ENCODE results near the gene HSD17B1.
A peak's percentile ranks its signal among the peaks of the same experiment; 100 is the strongest.

Gene HSD17B1

DNA sequence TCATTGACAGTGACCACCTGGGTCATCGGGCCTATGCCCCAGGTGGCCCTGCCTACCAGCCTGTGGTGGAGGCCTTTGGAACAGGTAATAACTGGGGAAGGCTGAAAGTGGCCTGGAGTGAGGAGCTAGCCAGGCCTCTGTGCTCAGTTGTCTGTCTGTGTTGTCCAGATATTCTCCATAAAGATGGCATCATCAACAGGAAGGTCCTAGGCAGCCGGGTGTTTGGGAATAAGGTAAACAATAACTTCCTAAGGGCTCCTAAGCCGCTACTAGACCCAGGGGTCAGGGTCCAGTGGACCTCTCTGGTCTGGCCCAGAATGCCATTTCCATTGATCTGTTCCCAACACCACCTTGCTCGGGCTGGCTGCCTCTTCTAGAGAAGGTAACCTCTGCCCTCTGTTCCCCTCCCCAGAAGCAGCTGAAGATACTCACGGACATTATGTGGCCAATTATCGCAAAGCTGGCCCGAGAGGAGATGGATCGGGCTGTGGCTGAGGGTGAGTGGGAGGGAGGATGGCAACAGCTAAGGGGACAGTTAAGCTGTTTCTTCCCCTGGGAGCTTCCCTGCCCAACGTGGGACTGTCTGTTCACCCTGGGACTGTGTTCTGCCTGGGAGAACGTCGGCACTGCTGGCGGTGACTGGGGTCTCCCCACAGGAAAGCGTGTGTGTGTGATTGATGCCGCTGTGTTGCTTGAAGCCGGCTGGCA is 12.2 kb downstream of the HSD17B1 start:
- peaks cover 70% of the 10 kb centered on the region for H3K36me3 Mint-ChIP-seq
- H3K4me1 Mint-ChIP-seq, result peaks cover 63% of the 10 kb centered on the region
- no peak for DNase-seq (ENCODE audit: low spot score in 2 of 2)
- no peaks in the 10 kb centered on the region for H3K9me3 Mint-ChIP-seq
- no peak for ATAC-seq
- peak overlapping the region; percentile 98 for H3K27ac Mint-ChIP-seq
- no peak overlapping the region for H3K4me3 Mint-ChIP-seq

DNA sequence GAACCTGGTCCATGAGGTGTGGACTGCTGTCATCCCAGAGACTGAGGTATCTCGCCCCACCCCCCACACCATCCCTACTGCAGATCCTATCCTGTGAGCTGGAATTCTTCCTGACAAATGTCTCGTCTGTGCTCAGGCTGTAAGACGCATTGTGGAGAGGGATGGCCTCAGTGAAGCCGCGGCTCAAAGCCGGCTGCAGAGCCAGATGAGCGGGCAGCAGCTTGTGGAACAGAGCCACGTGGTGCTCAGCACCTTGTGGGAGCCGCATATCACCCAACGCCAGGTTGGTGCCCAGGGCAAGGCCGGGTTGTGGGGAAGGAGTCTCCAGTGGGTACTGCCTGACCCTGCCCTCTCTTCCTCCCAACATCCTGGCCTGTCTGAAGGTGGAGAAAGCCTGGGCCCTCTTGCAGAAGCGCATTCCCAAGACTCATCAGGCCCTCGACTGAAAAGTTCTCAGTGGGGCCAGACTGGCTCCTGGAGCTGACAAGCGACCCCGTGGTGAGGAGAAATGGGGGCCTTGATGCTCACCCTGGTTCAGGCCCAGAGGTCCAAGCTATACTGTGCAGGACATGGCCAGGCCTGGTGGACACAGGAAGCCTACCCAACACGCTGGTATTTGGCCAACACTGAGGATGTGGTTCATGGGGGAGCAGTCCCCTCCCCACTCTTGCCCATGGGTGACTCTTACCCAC is 12.9 kb downstream of the HSD17B1 start:
- Mint-ChIP-seq H3K36me3 (peaks cover 77% of the 10 kb centered on the region), H3K4me3 (peak overlapping the region; percentile 93), H3K4me1 (peaks cover 63% of the 10 kb centered on the region), H3K27ac (peak overlapping the region; percentile 95), H3K9me3 (no peaks in the 10 kb centered on the region)
- ATAC-seq (no peak), DNase-seq (ENCODE audit: low spot score in 2 of 2) (no peak)

DNA sequence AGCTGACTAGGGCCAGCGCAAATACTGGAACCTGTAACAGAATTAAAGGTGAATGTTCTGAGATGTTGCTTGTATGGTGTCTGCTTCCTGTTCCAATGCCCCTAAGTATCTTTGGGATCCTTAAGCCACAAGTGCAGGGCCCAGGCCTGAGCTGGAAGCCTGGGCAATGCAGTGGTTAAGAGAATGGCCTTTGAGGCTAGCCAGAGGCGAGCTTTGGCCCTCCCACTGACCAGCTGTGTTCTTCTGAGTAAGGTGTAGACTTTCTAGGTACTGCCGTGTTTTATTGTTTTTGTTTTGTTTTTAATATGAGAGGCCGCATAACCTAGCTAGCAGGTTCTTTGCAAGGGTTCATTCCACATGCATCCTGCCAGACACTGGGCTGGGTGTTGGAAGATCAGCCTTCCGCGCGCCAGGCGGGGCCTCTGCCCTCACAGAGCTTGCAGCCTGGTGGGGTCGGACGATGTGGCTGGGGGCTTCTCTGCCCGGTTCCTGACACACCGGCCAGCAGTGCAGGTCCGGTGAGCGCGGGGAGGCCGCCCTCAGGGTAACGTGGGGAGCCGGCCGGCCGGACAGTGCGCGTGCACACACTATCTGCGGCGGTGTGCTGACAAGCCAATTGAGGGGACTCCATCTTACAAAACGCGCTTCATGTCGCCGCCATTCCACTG is 13.6 kb downstream of the HSD17B1 start:
- no peak for ATAC-seq
- no peaks in the 10 kb centered on the region for H3K9me3 Mint-ChIP-seq
- peaks cover 63% of the 10 kb centered on the region for H3K4me1 Mint-ChIP-seq
- H3K36me3 Mint-ChIP-seq, result peaks cover 83% of the 10 kb centered on the region
- H3K4me3 Mint-ChIP-seq, result peak overlapping the region; percentile 93
- no peak for DNase-seq (ENCODE audit: low spot score in 2 of 2)
- H3K27ac Mint-ChIP-seq, result peak overlapping the region; percentile 95

DNA sequence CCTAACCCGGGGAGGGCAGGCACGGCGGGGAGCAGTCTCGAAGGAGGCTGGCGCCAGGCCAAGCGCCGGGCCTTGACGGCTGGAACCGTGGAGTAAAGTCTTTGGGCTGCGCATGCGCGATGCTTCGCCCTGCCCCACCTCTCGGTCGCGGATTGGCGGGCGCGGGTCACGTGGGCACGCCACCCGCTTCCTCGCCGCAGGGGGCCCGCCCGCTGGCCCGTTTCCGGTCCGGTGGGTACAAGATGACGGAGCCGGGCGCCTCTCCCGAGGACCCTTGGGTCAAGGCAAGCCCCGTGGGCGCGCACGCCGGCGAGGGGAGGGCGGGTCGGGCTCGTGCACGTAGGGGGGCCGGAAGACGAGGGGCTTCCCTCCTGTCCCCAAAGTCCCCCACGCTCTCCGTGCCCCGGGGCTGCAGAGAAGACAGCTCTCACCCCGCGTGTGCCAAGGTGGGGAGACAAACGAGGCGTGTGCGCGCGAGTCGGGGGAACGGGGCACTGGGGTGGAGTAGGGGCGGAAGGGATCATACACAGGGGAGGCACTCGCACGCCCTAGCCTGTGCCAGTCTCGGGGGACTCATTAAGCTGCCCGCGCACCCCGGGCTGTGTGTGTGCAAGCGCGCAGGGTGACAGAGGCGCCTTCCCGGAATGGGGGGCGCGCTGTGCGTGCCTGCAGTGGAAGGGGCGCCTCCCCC is 14.3 kb downstream of the HSD17B1 start, which contains the start of gene MLX:
MLX (plus strand) TSS at position 218 of the 691 bp plus-strand sequence; CDS start at position 243, 25 bp downstream.
- ATAC-seq, result peak; percentile 82
- DNase-seq (ENCODE audit: low spot score in 2 of 2), result peak; percentile 91 to 97
- Mint-ChIP-seq H3K27ac (peak within 1 kb of the TSS; percentile 95), H3K4me3 (peak within 1 kb of the TSS; percentile 93), H3K36me3 (peaks cover 83% of the 10 kb centered on the region), H3K4me1 (peaks cover 64% of the 10 kb centered on the region), H3K9me3 (no peaks in the 10 kb centered on the region)

DNA sequence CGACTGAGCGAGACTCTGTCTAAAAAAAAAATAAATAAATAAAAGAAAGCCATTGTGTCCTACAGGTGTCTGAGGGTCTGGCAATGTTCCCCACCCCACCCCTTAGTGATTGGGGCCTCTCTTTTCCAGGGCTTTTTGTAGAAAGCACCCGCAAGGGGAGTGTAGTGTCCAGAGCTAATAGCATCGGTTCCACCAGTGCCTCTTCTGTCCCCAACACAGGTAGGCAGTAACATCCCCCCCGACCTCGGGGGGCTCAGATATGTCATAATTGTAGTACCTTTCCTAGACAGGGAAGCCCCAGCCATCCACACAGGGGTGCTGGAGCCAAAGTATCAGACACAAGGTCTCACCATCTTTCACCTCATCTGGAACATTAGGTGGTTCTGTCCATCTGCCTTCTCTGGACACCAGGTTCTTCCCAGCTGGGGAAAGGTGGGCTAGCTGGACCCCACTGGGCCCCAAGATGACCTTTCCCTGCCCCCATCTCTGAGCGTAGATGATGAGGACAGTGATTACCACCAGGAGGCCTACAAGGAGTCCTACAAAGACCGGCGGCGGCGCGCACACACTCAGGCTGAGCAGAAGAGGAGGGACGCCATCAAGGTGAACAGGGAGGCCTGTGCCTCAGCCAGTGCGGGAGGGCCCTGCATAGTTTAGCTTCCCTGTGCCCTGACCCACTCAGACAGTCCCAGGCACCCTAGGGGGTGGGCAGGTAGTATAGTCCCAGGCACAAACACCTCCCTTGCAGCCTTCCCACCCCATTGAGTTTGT is 15.8 kb downstream of the HSD17B1 start:
- Mint-ChIP-seq H3K27ac (peak overlapping the region; percentile 67), H3K4me1 (peaks cover 63% of the 10 kb centered on the region), H3K9me3 (no peaks in the 10 kb centered on the region), H3K4me3 (peak overlapping the region; percentile 93), H3K36me3 (peaks cover 87% of the 10 kb centered on the region)
- no peak for DNase-seq (ENCODE audit: low spot score in 2 of 2)
- no peak for ATAC-seq

DNA sequence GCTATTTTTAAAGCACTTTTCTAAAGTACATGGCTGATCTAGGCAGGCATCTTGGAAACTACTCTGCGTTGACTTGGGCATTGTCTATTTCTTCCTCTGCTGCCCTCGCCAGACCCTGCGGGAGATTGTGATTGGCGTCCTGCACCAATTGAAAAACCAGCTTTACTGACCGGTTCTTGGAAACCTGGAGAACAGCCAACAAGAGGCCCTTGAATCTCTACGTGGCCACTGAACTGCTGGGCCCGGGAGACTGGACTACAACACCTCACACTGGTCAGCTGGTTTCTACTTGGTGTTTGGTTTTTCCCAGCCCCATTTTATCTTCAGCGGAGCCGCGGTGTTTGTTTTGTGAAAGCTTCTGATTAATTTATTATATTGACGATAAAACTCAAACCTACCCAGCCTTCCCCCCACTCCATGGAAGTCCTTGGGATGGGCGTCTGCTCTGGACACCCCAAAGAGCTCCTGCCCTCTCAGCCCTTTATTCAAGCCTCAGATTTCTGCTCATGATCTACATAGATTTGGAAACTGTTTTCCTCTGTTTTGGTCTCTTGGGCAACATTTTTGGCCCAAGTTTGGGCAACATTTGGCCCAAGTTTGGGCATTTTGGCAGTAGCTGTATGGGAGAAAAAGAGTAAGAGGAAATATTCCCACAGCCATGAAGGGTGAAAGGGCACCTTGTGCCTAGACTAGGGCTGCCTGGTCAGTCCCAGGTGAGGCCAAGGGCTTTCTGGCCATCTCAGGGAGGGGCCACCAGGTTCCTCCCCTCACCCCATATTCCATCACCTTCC is 18.9 kb downstream of the HSD17B1 start:
- no peak overlapping the region for H3K4me3 Mint-ChIP-seq
- ATAC-seq (no peak), DNase-seq (ENCODE audit: low spot score in 2 of 2) (no peak)
- peaks cover 97% of the 10 kb centered on the region for H3K36me3 Mint-ChIP-seq
- peaks cover 62% of the 10 kb centered on the region for H3K4me1 Mint-ChIP-seq
- no peaks in the 10 kb centered on the region for H3K9me3 Mint-ChIP-seq
- H3K27ac Mint-ChIP-seq, result peak overlapping the region; percentile 45

DNA sequence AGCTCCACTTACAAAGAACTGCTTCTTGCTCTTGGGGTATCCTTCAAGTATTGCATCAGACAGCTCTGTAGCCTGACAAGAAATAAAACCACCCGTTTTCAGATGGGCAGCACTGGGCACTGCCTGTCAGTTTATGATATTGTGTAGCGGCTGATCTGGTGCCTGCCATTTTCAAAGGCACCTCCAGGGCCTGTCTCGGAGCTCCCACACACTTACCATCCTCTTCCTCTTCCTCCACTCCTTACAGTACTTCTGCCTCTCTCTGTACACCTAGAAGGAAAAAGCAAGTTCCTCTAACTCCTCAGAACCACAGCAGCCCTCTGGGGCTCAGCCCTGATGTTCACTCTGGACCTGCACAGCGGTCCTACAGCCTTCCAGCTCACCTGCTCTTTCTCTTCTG is 20.4 kb downstream of the HSD17B1 start:
- Mint-ChIP-seq H3K36me3 (peaks cover 97% of the 10 kb centered on the region), H3K4me3 (no peak overlapping the region), H3K4me1 (peaks cover 62% of the 10 kb centered on the region), H3K27ac (peak overlapping the region; percentile 45), H3K9me3 (no peaks in the 10 kb centered on the region)
- DNase-seq (ENCODE audit: low spot score in 2 of 2), result no peak
- ATAC-seq, result no peak

DNA sequence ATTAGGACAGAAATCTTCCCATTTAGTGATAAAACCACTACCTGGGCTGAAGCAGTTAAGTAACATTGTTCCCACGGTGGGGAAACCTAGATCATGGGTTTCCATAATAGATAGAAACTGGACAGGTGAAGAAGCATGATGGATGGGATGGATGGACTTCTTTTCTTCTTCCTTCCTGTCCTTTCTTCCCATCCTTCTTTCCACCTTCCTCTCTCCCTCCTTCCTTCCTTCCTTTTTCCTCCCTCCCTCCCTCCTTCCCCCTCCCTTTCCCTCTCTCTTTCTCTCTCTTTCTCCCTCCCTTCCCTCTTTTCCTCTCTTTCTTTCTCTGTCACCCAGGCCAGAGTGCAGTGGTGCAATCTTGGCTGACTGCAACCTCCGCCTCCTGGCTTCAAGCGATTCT is 21.7 kb downstream of the HSD17B1 start:
- Mint-ChIP-seq H3K4me3 (no peak overlapping the region), H3K27ac (peak overlapping the region; percentile 76), H3K36me3 (peaks cover 98% of the 10 kb centered on the region), H3K4me1 (peaks cover 54% of the 10 kb centered on the region), H3K9me3 (no peaks in the 10 kb centered on the region)
- DNase-seq (ENCODE audit: low spot score in 2 of 2), result no peak
- ATAC-seq, result no peak

DNA sequence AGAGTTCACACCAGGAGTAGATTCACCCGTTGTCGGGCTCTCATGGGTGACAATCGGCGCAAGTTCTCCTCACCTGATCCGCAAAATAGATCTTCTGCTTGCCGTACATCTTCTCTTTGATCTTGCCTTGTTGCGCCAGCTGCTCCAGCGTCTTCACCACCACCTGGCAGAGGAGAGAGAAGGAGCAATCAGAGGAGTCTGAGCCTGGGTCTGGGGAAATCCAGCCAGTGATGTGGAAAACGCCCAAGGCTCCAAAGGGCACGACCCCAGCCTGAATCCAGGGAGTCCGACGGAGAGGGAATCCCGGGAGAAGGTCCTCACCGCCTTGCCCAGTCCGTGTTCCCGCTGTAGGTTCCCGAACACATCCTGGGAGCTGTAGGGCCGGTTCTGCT is 24.4 kb downstream of the HSD17B1 start:
- no peaks in the 10 kb centered on the region for H3K9me3 Mint-ChIP-seq
- peak overlapping the region; percentile 92 for H3K27ac Mint-ChIP-seq
- peak; percentile 12 for ATAC-seq
- peak overlapping the region; percentile 91 for H3K4me3 Mint-ChIP-seq
- H3K36me3 Mint-ChIP-seq, result peaks cover 98% of the 10 kb centered on the region
- peak in 1 of 2 donors; percentile 56 for DNase-seq (ENCODE audit: low spot score in 2 of 2)
- peaks cover 52% of the 10 kb centered on the region for H3K4me1 Mint-ChIP-seq

DNA sequence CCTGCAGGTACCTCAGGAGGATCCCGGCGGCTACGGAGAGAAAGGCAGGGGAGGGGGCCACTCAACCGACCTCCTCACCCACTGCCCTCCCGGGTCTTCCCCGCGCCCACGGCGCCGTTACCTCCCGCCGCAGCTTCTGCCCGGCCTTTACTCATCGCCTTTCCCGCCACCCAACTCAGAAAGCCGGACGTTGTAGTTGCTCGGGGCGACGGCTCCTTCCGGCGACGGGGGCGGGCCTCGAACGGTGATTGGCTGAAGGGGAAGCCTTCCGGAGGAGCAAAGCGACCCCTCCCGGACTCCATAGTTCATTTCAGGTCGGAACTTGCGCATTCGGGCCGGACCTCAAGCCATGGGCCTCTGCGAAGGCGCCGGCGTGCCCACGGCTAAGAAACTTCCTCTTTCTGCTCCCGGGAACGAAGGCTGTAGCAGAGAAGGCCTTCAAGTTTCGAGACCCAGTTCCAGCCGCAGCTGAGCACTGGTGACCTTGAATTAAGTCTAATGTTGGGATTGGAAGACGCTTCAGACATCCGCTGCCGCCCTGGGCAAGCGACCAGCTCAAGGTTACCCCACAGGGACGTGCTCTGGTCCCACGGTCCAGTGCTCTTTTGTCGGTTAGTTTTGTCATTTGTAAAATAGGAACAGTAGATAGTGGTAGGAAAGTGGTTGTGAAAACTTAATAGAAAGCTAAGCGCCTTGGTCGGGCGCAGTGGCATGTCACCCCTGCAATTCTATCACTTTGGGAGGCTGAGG is 25.0 kb downstream of the HSD17B1 start, which contains the start of gene PSMC3IP:
PSMC3IP (minus strand) TSS at position 198 of the 750 bp plus-strand sequence; CDS start at position 155, 43 bp downstream.
- H3K9me3 Mint-ChIP-seq, result no peaks in the 10 kb centered on the region
- peak within 1 kb of the TSS; percentile 92 for H3K27ac Mint-ChIP-seq
- peaks cover 50% of the 10 kb centered on the region for H3K4me1 Mint-ChIP-seq
- H3K4me3 Mint-ChIP-seq, result peak within 1 kb of the TSS; percentile 91
- H3K36me3 Mint-ChIP-seq, result peaks cover 98% of the 10 kb centered on the region
- DNase-seq (ENCODE audit: low spot score in 2 of 2), result peak; percentile 84 to 96
- peak; percentile 97 for ATAC-seq

DNA sequence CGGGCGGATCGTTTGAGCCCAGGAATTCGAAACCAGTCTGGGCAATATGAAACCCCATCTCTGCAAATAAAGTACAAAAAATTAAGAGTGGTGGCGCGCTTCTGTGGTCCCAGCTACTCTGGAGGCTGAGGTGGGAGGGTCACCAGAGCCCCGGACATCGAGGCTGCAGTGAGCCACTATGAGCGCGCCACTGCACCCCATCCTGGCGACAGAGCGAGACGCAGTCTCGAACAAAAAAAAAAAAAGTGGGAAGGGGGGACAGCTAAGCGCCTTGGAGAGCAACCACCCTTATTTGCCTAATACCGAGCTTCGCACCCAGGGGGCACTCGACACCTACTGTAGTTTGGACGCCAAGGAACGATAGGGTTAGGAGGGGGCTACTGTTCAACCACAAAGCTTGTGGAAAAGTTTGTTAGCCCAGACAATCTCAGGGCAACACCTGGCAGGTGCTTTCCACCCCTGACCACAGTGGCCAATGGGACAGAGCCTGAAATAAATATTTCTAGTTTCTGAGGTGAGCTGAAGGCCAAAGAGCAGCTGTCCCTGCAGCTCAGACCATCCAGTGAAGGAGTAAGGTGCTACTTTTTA is 25.7 kb downstream of the HSD17B1 start:
- peaks cover 43% of the 10 kb centered on the region for H3K4me1 Mint-ChIP-seq
- peak overlapping the region; percentile 91 for H3K4me3 Mint-ChIP-seq
- H3K27ac Mint-ChIP-seq, result peak overlapping the region; percentile 92
- DNase-seq (ENCODE audit: low spot score in 2 of 2) (peak; percentile 50 to 87), ATAC-seq (peak; percentile 56)
- no peaks in the 10 kb centered on the region for H3K9me3 Mint-ChIP-seq
- peaks cover 98% of the 10 kb centered on the region for H3K36me3 Mint-ChIP-seq

DNA sequence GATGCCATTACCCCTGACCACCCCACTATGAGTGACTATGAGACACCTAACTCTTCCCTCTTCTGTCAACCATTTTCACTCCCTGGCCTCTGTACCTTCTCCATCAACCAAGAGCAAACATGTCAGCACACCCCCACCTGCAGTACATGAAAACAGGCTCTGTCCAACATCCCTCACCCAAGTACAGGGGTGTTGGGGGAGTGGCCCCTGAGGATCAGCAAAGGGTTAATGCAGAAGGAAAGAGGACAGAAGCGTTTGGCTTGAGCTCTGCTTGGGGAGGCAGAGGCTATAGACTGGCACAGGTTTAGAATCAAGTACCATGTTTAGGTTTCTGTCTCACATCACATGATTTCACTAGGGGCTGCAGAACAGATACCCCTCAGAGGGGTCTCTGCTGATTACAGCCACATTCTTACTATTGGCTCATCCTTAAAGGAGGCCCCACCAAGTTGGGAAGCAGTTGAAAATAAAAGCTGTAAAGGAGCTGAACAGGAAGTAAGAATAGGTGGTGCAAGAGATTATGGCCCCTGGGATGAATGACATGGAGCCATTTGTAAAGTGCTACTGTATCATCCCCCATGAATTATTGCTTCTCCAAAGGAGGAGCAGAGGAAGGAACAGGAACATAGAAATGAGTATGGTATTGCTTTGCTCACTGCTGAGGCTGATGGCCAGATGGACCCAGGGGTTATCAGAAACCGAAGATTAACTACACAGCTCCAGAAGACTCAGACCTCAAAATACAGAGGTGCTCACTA is 27.2 kb downstream of the HSD17B1 start:
- H3K4me3 Mint-ChIP-seq, result peak overlapping the region; percentile 10
- no peak for DNase-seq (ENCODE audit: low spot score in 2 of 2)
- no peak for ATAC-seq
- no peak overlapping the region for H3K27ac Mint-ChIP-seq
- H3K9me3 Mint-ChIP-seq, result no peaks in the 10 kb centered on the region
- H3K36me3 Mint-ChIP-seq, result peaks cover 98% of the 10 kb centered on the region
- peaks cover 37% of the 10 kb centered on the region for H3K4me1 Mint-ChIP-seq
